ENCODE results near the gene HABP2. TPM values are rescaled to one million over a fixed set of nuclear protein-coding genes. Genes with fewer than 3 reads are reported as not detected.

The HABP2 gene
- total RNA-seq, 1 donor from 2014 or later = not detected

DNA sequence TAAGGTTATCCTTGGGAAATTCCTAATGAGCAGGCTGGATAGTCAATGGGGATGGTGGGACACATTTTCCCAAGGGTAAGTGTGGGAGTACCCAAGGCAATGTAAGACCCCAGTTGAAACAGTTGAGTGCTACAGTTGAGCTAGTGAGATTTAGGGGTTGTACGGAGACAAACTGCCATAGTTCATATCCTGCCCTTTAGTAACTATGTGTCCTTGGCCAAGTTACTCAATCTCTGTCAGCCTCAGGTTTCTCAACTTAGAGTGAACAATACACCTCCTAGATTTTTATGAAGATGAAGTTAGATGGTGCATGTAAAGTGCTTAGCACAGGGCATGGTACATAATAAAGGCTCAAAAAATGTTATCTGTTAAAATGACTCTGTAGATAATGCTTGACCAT, 20.5 kb downstream of the HABP2 start:
- ATAC-seq (ENCODE audit: low read depth) = no peak

DNA sequence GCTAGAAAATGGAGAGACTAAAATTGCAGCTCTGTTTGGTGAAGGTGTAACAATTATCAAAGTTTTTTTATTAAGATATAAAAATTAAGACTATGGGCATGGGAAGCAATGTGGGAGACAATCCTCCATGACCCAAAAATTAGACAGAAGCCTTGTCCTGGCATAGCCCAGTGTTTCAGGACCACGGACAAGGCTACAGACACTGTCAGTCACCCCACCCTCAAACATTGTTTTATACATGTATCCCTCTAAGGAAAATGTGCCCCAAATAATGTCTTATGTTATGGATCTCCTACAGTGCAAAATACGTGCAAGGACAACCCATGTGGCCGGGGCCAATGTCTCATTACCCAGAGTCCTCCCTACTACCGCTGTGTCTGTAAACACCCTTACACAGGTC, 24.0 kb downstream of the HABP2 start:
- CTCF ChIA-PET = no interaction called here
- Mint-ChIP-seq H3K27me3 (peaks cover 2% of the 10 kb centered on the region), H3K4me3 (no peak overlapping the region), H3K36me3 (ENCODE audit: low read depth) (no peaks in the 10 kb centered on the region), H3K4me1 (no peaks in the 10 kb centered on the region), H3K9me3 (no peaks in the 10 kb centered on the region), H3K27ac (no peak overlapping the region)
- DNase-seq (no peak), ATAC-seq (ENCODE audit: low read depth) (no peak)
- TF ChIP-seq, protein P1, sequence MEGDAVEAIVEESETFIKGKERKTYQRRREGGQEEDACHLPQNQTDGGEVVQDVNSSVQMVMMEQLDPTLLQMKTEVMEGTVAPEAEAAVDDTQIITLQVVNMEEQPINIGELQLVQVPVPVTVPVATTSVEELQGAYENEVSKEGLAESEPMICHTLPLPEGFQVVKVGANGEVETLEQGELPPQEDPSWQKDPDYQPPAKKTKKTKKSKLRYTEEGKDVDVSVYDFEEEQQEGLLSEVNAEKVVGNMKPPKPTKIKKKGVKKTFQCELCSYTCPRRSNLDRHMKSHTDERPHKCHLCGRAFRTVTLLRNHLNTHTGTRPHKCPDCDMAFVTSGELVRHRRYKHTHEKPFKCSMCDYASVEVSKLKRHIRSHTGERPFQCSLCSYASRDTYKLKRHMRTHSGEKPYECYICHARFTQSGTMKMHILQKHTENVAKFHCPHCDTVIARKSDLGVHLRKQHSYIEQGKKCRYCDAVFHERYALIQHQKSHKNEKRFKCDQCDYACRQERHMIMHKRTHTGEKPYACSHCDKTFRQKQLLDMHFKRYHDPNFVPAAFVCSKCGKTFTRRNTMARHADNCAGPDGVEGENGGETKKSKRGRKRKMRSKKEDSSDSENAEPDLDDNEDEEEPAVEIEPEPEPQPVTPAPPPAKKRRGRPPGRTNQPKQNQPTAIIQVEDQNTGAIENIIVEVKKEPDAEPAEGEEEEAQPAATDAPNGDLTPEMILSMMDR (IDR thresholded peaks at IDR 0.05) = no peak
- intact Hi-C loops (cut with micrococcal nuclease) = no loop called here
- POLR2A ChIA-PET = no interaction called here

More for the DNA sequence above, 20.5 kb downstream of the HABP2 start:
- no peak overlapping the region for H3K27ac Mint-ChIP-seq
- POLR2A ChIA-PET = no interaction called here
- DNase-seq = no peak
- H3K27me3 Mint-ChIP-seq = peaks cover 2% of the 10 kb centered on the region
- H3K36me3 Mint-ChIP-seq (ENCODE audit: low read depth) = no peaks in the 10 kb centered on the region
- CTCF ChIA-PET = interaction anchor here (1.3 kb wide), 1 partner anchor 10 kb away, joined by 5 read pairs; no protein-coding TSS in a partner anchor
- TF ChIP-seq, protein P1 (IDR thresholded peaks at IDR 0.05) = no peak
- H3K4me3 Mint-ChIP-seq = no peak overlapping the region
- no peaks in the 10 kb centered on the region for H3K9me3 Mint-ChIP-seq
- no peaks in the 10 kb centered on the region for H3K4me1 Mint-ChIP-seq
- intact Hi-C loops (cut with micrococcal nuclease) = no loop called here

DNA sequence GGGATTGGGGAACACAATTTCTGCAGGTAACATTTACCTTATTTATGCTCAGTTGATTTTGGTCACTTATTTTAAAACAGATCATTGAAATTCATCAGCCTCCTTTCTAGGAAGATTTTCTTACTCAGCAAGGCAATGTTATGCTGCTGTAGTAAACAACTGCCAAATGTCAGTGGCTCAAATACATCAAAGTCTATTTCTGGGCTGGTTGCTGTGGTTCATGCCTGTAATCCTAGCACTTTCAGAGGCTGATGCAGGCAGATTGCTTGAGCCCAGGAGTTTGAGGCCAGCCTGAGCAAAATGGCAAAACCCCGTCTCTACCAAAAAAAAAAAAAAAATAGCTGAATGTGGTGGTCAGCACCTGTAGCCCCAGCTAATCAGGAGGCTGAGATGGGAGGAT, 25.9 kb downstream of the HABP2 start:
- ChIA-PET POLR2A (no interaction called here), CTCF (no interaction called here)
- TF ChIP-seq, protein P1 (IDR thresholded peaks at IDR 0.05) = no peak
- Mint-ChIP-seq H3K27me3 (peaks cover 2% of the 10 kb centered on the region), H3K4me1 (no peaks in the 10 kb centered on the region), H3K9me3 (no peaks in the 10 kb centered on the region), H3K27ac (no peak overlapping the region), H3K36me3 (ENCODE audit: low read depth) (no peaks in the 10 kb centered on the region), H3K4me3 (no peak overlapping the region)
- ATAC-seq (ENCODE audit: low read depth) (no peak), DNase-seq (no peak)
- intact Hi-C loops (cut with micrococcal nuclease) = no loop called here

DNA sequence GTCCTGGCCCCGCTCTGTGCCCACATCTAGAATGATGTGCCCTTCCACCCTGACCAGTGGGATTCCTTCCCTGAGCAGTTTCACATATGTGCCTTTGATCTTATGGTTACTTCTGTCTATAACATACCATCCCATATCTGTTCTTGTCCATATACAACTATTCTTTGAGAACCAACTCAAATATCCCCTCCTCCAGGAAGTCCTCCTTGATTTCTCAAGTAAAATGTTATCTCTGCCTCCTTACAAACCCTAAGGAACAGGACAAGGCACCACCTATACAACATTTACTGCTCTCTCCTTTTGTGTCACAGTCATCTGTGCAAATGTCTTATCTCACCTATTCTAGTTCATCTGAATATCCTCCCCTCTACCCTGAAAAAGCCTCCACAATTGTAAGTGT, 28.2 kb downstream of the HABP2 start:
- ATAC-seq (ENCODE audit: low read depth) (no peak), DNase-seq (no peak)
- CTCF ChIA-PET = no interaction called here
- TF ChIP-seq, protein P1 (IDR thresholded peaks at IDR 0.05) = no peak
- no peak overlapping the region for H3K27ac Mint-ChIP-seq
- intact Hi-C loops (cut with micrococcal nuclease) = no loop called here
- H3K27me3 Mint-ChIP-seq = no peaks in the 10 kb centered on the region
- H3K9me3 Mint-ChIP-seq = no peaks in the 10 kb centered on the region
- POLR2A ChIA-PET = no interaction called here
- no peaks in the 10 kb centered on the region for H3K36me3 Mint-ChIP-seq (ENCODE audit: low read depth)
- H3K4me3 Mint-ChIP-seq = no peak overlapping the region
- no peaks in the 10 kb centered on the region for H3K4me1 Mint-ChIP-seq

DNA sequence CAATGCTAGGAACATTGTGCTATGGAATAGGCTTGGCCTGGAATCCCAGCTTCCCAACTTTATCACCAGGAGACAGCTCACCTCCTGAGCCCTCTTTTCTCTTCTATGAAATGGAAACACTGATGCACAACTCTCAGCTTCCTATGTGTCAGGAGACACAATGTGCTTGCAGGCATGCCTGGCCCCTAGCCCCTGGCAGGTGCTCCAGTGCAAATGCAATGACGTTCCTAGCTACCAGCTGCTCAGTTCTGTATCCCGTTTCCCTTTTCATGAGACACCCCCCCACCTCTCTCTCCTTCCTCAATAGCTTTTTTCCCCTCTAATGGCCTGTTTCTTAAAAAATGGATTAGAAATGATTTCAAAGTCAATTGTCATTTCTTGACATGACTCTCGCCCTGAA, 30.7 kb downstream of the HABP2 start:
- intact Hi-C loops (cut with micrococcal nuclease) = no loop called here
- Mint-ChIP-seq H3K9me3 (no peaks in the 10 kb centered on the region), H3K36me3 (ENCODE audit: low read depth) (no peaks in the 10 kb centered on the region), H3K4me3 (no peak overlapping the region), H3K4me1 (no peaks in the 10 kb centered on the region), H3K27ac (no peak overlapping the region), H3K27me3 (no peaks in the 10 kb centered on the region)
- DNase-seq = no peak
- TF ChIP-seq, protein P1 (IDR thresholded peaks at IDR 0.05) = no peak
- ChIA-PET CTCF (no interaction called here), POLR2A (no interaction called here)
- ATAC-seq (ENCODE audit: low read depth) = no peak
